T-helper 1 cell treated with Interleukin-12 subunit alpha and Interleukin-12 subunit beta and Interleukin-4 antibody, amounts not matched to agents 30 μg/mL and 1 μg/mL, for 36 hours (primary cell): ENCODE data around the gene LST1.
A peak's percentile ranks its signal among the peaks of the same experiment; 100 is the strongest.

Source experiments
- H3K27ac Mint-ChIP-seq: one replicate; pipeline ENCODE4 v1.8.0; 2021; ENCODE audit warnings: mild to moderate bottlenecking, mixed read lengths
- H3K27me3 Mint-ChIP-seq: one replicate; pipeline ENCODE4 v1.8.0; 2021; ENCODE audit warnings: low read depth, mixed read lengths
- H3K36me3 Mint-ChIP-seq: one replicate; pipeline ENCODE4 v1.8.0; 2021; ENCODE audit warnings: low read depth, mixed read lengths
- H3K4me1 Mint-ChIP-seq: one replicate; pipeline ENCODE4 v1.8.0; 2021; ENCODE audit warnings: low read depth, mixed read lengths
- H3K4me3 Mint-ChIP-seq: one replicate; pipeline ENCODE4 v1.8.0; 2021; ENCODE audit warnings: mild to moderate bottlenecking, moderate library complexity, mixed read lengths
- H3K9me3 Mint-ChIP-seq: one replicate; pipeline ENCODE4 v1.8.0; 2021; ENCODE audit warnings: mixed read lengths

LST1 gene

DNA sequence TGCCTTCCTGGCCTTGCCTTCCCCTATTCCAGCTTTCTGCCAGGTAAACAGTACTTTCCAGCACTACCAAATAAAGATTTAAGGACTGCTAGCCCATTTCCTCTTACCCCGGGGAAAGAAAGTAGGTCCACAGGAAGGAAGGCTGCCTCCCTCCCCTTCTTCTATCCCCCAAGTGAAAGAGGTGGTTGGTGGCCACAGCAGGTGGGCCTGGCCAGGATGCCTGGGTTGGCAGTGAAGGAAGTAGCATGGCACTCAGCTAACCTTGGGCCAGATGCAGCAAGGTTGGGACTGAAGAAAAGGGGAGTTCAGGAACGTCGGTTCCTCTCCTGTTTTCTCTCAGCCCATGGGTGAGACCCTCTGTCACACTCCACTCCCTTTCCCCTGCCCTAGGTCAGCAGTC, 29.8 kb upstream of the LST1 start:
- H3K9me3 Mint-ChIP-seq = no peaks in the 10 kb centered on the region
- peaks cover 30% of the 10 kb centered on the region for H3K36me3 Mint-ChIP-seq
- H3K27ac Mint-ChIP-seq = no peak overlapping the region
- no peak overlapping the region for H3K4me3 Mint-ChIP-seq
- peaks cover 45% of the 10 kb centered on the region for H3K4me1 Mint-ChIP-seq
- H3K27me3 Mint-ChIP-seq = peaks cover 8% of the 10 kb centered on the region

DNA sequence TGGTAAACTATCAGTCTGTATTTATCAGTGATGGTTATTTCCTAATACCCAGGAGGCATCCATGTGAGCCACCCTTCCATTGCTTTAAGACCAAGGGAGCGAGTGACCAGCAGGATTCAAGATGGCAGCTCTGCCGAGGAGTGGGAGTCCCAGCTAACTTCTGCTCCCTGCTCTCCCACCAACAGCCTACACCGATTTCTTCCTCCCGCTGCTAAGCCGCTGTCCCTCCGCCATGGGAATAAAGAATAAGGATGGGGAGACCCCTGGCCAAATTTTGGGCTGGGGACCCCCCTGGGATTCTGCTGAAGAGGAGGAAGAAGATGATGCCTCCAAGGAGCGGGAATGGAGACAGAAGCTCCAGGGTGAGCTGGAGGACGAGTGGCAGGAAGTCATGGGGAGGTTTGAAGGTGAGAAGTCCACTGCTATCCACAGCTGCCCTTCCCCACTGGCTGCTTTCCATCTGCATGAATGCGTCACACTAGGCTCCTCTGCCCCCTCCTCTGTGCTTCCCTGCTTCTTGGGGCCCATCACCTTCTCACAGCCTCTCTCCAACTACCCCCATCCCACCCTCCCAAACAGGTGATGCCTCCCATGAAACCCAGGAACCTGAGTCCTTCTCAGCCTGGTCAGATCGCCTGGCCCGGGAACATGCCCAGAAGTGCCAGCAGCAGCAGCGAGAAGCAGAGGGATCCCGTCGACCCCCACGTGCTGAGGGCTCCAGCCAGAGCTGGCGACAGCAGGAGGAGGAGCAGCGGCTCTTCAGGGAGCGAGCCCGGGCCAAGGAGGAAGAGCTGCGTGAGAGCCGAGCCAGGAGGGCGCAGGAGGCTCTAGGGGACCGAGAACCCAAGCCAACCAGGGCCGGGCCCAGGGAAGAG, 28.4 kb upstream of the LST1 start:
- H3K27me3 Mint-ChIP-seq = peaks cover 15% of the 10 kb centered on the region
- peaks cover 33% of the 10 kb centered on the region for H3K36me3 Mint-ChIP-seq
- no peaks in the 10 kb centered on the region for H3K9me3 Mint-ChIP-seq
- peaks cover 50% of the 10 kb centered on the region for H3K4me1 Mint-ChIP-seq
- no peak overlapping the region for H3K27ac Mint-ChIP-seq
- H3K4me3 Mint-ChIP-seq = no peak overlapping the region

DNA sequence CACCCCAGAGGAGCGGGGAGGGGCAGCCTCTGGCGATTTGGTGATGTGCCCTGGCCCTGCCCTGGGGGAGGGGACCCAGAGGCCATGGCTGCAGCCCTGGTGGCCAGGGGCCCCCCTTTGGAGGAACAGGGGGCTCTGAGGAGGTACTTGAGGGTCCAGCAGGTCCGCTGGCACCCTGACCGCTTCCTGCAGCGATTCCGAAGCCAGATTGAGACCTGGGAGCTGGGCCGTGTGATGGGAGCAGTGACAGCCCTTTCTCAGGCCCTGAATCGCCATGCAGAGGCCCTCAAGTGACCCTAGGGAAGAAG, 27.8 kb upstream of the LST1 start:
- Mint-ChIP-seq H3K9me3 (no peaks in the 10 kb centered on the region), H3K4me3 (peak overlapping the region; percentile 87), H3K36me3 (peaks cover 36% of the 10 kb centered on the region), H3K27me3 (peaks cover 20% of the 10 kb centered on the region), H3K27ac (no peak overlapping the region), H3K4me1 (peaks cover 54% of the 10 kb centered on the region)

DNA sequence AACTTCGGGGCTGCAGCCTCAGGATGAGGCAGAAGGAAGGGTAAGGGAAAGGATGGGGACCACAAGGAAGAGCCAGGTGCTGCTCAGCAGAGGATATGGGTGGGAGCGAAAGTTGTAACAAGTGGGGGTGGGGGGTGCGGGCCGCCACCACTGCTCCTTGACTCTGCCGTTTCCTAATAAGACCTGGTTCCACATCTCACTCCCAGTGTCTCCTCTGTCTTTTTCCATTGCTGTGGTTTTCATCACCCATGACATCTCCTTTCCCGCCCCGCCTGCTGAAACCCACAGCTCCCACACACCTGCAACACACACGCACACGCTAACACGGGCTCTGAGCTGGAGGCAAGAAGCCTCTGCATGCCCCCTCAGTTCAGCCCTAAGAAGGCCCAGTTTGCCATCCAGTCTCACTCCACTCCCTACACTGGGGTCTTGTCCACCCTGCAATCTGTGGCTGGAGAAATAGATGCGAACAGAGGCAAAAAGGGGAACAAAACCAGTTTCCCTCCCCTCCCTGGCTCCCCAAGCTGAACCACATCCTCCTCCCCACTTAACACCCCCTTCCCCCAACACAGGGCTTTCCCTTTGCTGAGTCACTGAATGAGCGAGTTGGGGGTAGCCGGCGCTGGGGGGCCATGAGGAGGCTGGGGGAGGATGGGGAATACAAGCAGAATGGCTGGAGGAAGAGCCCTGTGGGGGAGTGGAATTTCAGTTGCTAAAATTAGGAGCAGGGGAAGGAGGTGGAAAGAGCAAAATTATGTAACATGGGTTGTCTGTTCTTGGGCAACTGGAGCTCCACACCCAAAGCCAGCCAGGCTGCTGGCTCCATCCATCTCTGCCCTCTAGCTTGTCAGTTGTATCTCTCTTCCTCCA, 27.2 kb upstream of the LST1 start:
- peaks cover 56% of the 10 kb centered on the region for H3K4me1 Mint-ChIP-seq
- H3K27ac Mint-ChIP-seq = peak overlapping the region; percentile 93
- H3K27me3 Mint-ChIP-seq = peaks cover 23% of the 10 kb centered on the region
- H3K36me3 Mint-ChIP-seq = peaks cover 37% of the 10 kb centered on the region
- no peaks in the 10 kb centered on the region for H3K9me3 Mint-ChIP-seq
- peak overlapping the region; percentile 87 for H3K4me3 Mint-ChIP-seq

DNA sequence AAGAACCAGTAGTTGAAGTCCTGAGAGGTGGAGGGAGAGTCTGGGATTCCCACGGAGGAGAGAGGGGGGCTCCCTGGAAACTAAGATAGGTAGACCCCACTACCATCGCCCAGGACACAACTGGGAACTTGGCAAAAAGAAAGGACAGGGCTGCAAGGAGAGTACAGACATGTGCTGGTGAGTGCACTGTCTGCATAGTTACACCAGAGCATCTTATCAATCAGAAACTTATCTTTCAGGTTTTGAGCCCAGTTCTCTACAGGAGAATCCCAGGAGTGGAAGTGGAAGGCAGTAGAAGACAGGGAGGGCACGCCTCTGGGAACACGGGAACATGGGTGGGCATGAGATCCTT, 26.5 kb upstream of the LST1 start:
- peak overlapping the region; percentile 93 for H3K27ac Mint-ChIP-seq
- H3K4me3 Mint-ChIP-seq = peak overlapping the region; percentile 87
- H3K27me3 Mint-ChIP-seq = peaks cover 26% of the 10 kb centered on the region
- peaks cover 56% of the 10 kb centered on the region for H3K4me1 Mint-ChIP-seq
- no peaks in the 10 kb centered on the region for H3K9me3 Mint-ChIP-seq
- peaks cover 38% of the 10 kb centered on the region for H3K36me3 Mint-ChIP-seq

- Mint-ChIP-seq H3K4me3 (peak overlapping the region; percentile 87), H3K27me3 (peaks cover 32% of the 10 kb centered on the region), H3K36me3 (peaks cover 40% of the 10 kb centered on the region), H3K4me1 (peaks cover 57% of the 10 kb centered on the region), H3K27ac (peak overlapping the region; percentile 93), H3K9me3 (no peaks in the 10 kb centered on the region)
Observed at GRCh38 chr6:31559958-31560696, 25.9 kb upstream of the LST1 start.

GRCh38 chr6:31560697-31561058, 25.4 kb upstream of the LST1 start:
- Mint-ChIP-seq H3K9me3 (no peaks in the 10 kb centered on the region), H3K36me3 (peaks cover 42% of the 10 kb centered on the region), H3K4me1 (peaks cover 57% of the 10 kb centered on the region), H3K27ac (peak overlapping the region; percentile 93), H3K27me3 (peaks cover 37% of the 10 kb centered on the region), H3K4me3 (peak overlapping the region; percentile 87)

DNA sequence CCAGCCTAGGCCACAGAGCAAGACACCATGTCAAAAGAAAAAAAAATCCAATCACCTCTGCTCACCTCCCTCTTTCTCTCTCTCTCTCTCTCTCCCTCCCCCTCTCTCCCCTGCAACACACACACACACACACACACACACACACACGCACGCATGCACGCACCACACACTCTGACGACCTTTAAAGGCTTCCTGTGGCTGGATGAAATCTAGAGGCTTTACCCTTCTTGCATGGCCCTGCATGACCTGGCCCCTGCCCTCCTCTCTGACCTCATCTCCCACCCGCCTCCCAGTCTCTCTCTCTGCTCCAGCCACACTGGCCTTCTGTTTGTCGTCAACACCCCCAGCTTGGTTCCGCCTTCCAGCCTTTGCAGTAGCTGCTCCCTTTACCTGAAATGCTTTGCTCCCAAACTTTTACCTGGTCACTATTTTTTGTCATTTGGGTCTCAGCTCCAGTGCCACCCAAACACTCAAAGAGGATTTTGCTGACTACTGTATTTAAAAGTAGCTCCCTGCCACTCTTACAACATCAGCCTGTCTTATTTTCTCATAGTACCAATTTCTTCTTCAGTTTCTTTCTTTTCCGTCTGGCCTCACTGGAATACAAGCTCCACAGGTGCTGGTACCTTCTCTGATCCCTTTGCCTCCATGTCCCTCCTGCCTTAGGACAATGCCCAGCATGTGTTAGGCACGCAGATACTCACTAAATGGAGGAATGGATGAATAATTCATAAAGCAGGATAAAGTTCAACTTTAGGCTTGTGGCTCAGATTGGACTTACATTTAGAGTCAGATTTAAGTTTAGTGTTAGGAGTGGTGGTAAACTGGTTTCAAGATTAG, 18.3 kb upstream of the LST1 start:
- H3K9me3 Mint-ChIP-seq = no peaks in the 10 kb centered on the region
- H3K4me1 Mint-ChIP-seq = peaks cover 53% of the 10 kb centered on the region
- H3K27me3 Mint-ChIP-seq = peaks cover 37% of the 10 kb centered on the region
- peaks cover 16% of the 10 kb centered on the region for H3K36me3 Mint-ChIP-seq
- peak overlapping the region; percentile 41 for H3K4me3 Mint-ChIP-seq
- peak overlapping the region; percentile 67 for H3K27ac Mint-ChIP-seq

- H3K27me3 Mint-ChIP-seq = peaks cover 32% of the 10 kb centered on the region
Observed at GRCh38 chr6:31568537-31568961, 17.5 kb upstream of the LST1 start.

GRCh38 chr6:31569861-31570536, 16.1 kb upstream of the LST1 start:
- Mint-ChIP-seq H3K27me3 (peaks cover 22% of the 10 kb centered on the region), H3K9me3 (no peaks in the 10 kb centered on the region), H3K27ac (no peak overlapping the region), H3K4me1 (peaks cover 63% of the 10 kb centered on the region), H3K36me3 (peaks cover 12% of the 10 kb centered on the region), H3K4me3 (no peak overlapping the region)

More at GRCh38 chr6:31568537-31568961, 17.5 kb upstream of the LST1 start:
- Mint-ChIP-seq H3K9me3 (no peaks in the 10 kb centered on the region), H3K4me1 (peaks cover 56% of the 10 kb centered on the region), H3K36me3 (peaks cover 17% of the 10 kb centered on the region), H3K4me3 (peak overlapping the region; percentile 41), H3K27ac (peak overlapping the region; percentile 67)

- Mint-ChIP-seq H3K4me1 (peaks cover 80% of the 10 kb centered on the region), H3K9me3 (no peaks in the 10 kb centered on the region), H3K36me3 (peaks cover 29% of the 10 kb centered on the region), H3K27ac (peak within 1 kb of the TSS; percentile 99), H3K4me3 (peak within 1 kb of the TSS; percentile 97), H3K27me3 (peaks cover 13% of the 10 kb centered on the region)
Observed at GRCh38 chr6:31572041-31572911, 13.8 kb upstream of the LST1 start, which contains the start of gene LTA. Gene LTA, plus strand, starts transcription at chr6:31572289. Its CDS starts 454 bp downstream, at chr6:31572743.

GRCh38 chr6:31573239-31574105, 12.6 kb upstream of the LST1 start:
- Mint-ChIP-seq H3K36me3 (peaks cover 37% of the 10 kb centered on the region), H3K9me3 (no peaks in the 10 kb centered on the region), H3K4me3 (peak overlapping the region; percentile 97), H3K27me3 (peaks cover 4% of the 10 kb centered on the region), H3K27ac (peak overlapping the region; percentile 99), H3K4me1 (peaks cover 75% of the 10 kb centered on the region)
